Nephron progenitor cell (in vitro differentiated cells): Measurements from ENCODE around the gene ARHGAP12.
A peak's percentile ranks its signal among the peaks of the same experiment; 100 is the strongest.

ENCODE experiments used
- DNase-seq: peaks from one replicate; pipeline ENCODE4 v3.0.0; 2021
- H3K27ac Mint-ChIP-seq: 2 replicates; pipeline ENCODE4 v1.8.0; 2021; ENCODE audit warnings: mild to moderate bottlenecking, moderate library complexity, mixed read lengths
- H3K27me3 Mint-ChIP-seq: 2 replicates; pipeline ENCODE4 v1.8.0; 2021; ENCODE audit warnings: mild to moderate bottlenecking, low read depth, mixed read lengths; ENCODE audit not compliant: poor library complexity
- H3K36me3 Mint-ChIP-seq: 2 replicates; pipeline ENCODE4 v1.8.0; 2021; ENCODE audit warnings: low read depth, mixed read lengths
- H3K4me1 Mint-ChIP-seq: 2 replicates; pipeline ENCODE4 v1.8.0; 2021; ENCODE audit warnings: mixed read lengths
- H3K4me3 Mint-ChIP-seq: 2 replicates; pipeline ENCODE4 v1.8.0; 2021; ENCODE audit warnings: mild to moderate bottlenecking, moderate library complexity, mixed read lengths
- H3K9me3 Mint-ChIP-seq: 2 replicates; pipeline ENCODE4 v1.8.0; 2021; ENCODE audit warnings: mild to moderate bottlenecking, moderate library complexity, mixed read lengths
- TF ChIP-seq, protein P1 (sequence below): fragments of 200-600 bp; sonication (generic); IDR thresholded peaks from 2 replicates; pipeline ENCODE4 v1.5.0; 2021; ENCODE audit warnings: antibody characterized with exemption

Gene ARHGAP12

DNA sequence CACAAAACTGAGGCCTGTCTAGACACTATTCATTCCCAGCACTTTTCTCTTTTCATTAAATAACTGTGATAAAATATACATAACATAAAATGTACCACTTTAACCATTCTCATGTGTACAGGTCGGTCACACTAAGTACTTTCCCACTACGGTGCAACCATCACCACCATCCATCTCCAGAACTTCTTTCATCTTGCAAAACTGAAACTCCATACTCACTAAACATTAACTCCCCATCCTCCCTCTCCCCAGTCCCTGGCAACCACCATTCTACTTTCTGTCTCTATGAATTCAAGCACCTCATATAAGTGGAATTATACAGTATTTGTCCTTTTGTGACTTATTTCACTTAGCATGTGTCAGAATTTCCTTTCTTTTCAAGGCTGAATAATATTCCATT lies 53.0 kb downstream of the ARHGAP12 start:
- H3K9me3 Mint-ChIP-seq = no peaks in the 10 kb centered on the region
- no peak overlapping the region for H3K4me3 Mint-ChIP-seq
- no peak for DNase-seq
- no peak overlapping the region for H3K27ac Mint-ChIP-seq
- H3K4me1 Mint-ChIP-seq = peaks cover 9% of the 10 kb centered on the region
- TF ChIP-seq, protein P1, sequence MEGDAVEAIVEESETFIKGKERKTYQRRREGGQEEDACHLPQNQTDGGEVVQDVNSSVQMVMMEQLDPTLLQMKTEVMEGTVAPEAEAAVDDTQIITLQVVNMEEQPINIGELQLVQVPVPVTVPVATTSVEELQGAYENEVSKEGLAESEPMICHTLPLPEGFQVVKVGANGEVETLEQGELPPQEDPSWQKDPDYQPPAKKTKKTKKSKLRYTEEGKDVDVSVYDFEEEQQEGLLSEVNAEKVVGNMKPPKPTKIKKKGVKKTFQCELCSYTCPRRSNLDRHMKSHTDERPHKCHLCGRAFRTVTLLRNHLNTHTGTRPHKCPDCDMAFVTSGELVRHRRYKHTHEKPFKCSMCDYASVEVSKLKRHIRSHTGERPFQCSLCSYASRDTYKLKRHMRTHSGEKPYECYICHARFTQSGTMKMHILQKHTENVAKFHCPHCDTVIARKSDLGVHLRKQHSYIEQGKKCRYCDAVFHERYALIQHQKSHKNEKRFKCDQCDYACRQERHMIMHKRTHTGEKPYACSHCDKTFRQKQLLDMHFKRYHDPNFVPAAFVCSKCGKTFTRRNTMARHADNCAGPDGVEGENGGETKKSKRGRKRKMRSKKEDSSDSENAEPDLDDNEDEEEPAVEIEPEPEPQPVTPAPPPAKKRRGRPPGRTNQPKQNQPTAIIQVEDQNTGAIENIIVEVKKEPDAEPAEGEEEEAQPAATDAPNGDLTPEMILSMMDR = no peak
- peaks cover 8% of the 10 kb centered on the region for H3K36me3 Mint-ChIP-seq
- H3K27me3 Mint-ChIP-seq = peaks cover 3% of the 10 kb centered on the region

DNA sequence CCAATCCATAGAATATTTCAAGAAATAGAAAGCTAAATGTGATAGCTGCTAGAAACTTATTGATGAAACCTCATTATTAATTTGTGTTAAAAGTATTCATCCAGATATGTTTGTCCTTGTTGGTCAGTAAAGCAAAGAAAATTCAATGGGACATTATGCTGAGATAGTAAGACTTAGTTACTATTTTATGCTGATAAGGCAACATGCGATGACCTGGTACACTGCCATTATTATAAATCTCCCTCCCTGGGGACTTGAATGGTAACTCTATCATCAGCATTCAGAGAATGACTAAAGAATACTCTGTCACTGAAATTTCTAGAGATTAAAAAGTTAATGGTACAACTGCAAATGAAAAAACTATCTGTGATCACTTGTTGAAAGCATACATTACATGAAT lies 54.9 kb downstream of the ARHGAP12 start:
- DNase-seq = no peak

DNA sequence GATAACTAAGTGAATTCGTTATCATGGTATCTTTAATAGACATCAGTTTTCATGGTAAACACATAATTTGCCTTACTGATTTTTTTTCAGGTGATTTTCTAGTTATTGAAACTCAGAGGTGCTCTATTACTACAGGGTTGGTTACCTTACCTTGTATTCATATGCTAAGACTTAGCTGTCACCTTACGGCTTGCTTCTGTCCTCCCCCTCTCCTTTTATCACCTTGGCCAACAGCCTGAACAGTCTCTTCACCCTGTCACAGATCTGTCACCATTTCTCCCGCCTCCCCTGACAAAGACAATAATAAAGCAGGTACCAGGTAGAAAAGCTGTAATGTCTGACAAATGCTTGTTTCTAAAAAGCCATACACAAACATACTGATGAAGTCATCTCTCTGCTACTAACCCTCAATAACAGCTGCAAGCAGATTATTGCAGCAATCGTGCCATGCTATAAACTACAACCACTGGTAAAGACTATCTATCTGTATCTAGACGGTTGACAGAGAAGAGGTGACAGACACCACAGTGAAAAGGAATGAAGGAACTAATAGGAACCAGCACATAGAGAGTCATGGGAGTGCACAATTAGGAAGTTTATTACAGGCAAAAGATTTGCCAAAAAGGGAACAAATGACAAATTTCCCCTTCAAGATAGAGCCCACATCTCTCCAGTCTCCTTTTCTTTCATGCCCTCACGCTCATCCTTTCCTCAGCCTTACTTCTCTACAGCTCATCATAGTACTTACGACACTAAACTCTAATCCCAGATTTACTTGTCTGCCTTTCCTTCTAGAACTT lies 57.2 kb downstream of the ARHGAP12 start:
- peaks cover 7% of the 10 kb centered on the region for H3K36me3 Mint-ChIP-seq
- H3K27me3 Mint-ChIP-seq = peaks cover 3% of the 10 kb centered on the region
- peaks cover 3% of the 10 kb centered on the region for H3K4me1 Mint-ChIP-seq
- no peak overlapping the region for H3K4me3 Mint-ChIP-seq
- no peak overlapping the region for H3K27ac Mint-ChIP-seq
- H3K9me3 Mint-ChIP-seq = peaks cover 3% of the 10 kb centered on the region
- no peak for DNase-seq
- TF ChIP-seq, protein P1 = no peak

More for the DNA sequence above, 54.9 kb downstream of the ARHGAP12 start:
- Mint-ChIP-seq H3K36me3 (peaks cover 3% of the 10 kb centered on the region), H3K27ac (no peak overlapping the region), H3K4me1 (peaks cover 9% of the 10 kb centered on the region), H3K9me3 (no peaks in the 10 kb centered on the region), H3K27me3 (peaks cover 3% of the 10 kb centered on the region), H3K4me3 (no peak overlapping the region)
- TF ChIP-seq, protein P1 = no peak

DNA sequence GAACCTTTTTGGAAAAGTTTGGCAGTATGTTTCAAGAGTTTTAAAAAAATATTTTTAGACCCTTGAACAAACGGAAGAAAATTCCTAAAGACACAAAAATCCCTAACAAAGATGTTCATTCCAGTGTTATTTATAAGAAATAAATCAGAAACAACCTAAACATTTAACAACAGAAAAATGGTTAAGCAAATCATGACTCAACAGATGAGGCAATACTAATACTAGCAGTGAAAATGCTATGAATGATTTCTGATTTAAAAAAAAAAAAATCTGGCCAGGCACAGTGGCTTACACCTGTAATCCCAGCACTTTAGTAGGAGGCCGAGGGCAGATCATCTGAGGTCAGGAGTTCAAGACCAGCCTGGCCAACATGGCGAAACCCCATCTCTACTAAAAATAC lies 61.0 kb downstream of the ARHGAP12 start:
- no peak for DNase-seq
- Mint-ChIP-seq H3K36me3 (peaks cover 19% of the 10 kb centered on the region), H3K27ac (no peak overlapping the region), H3K4me1 (peaks cover 31% of the 10 kb centered on the region), H3K4me3 (no peak overlapping the region), H3K27me3 (no peaks in the 10 kb centered on the region), H3K9me3 (peaks cover 13% of the 10 kb centered on the region)
- TF ChIP-seq, protein P1 = no peak

DNA sequence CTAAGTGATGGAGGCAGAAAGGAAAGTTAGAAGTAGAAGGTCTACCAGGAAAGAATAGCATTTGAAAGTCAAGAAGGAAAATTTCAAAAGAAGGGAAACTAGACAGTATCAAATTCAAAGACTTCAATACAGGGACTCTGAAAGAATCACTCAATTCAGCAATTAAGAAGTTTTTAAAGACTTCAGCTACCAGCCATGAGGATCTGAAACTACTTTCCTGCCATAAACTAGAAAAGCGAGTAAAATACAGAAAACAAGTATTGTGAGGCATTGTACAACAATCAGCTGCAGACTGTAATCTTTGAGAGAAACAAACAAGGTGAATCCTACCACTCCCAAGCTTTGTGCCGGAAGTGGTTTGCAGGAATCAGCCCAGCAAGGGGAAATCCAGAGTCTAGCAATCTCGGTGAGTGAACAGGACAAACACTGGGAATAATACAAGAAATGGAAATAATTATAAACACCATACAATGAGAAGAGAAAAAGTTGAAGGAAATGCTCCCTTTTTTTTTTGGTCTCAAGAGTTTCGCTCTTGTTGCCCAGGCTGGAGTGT lies 62.4 kb downstream of the ARHGAP12 start:
- H3K9me3 Mint-ChIP-seq = peaks cover 13% of the 10 kb centered on the region
- no peak for DNase-seq
- H3K27ac Mint-ChIP-seq = peak overlapping the region; percentile 19
- no peaks in the 10 kb centered on the region for H3K27me3 Mint-ChIP-seq
- no peak overlapping the region for H3K4me3 Mint-ChIP-seq
- peaks cover 22% of the 10 kb centered on the region for H3K36me3 Mint-ChIP-seq
- peaks cover 39% of the 10 kb centered on the region for H3K4me1 Mint-ChIP-seq
- TF ChIP-seq, protein P1 = no peak
